GM19372 (cell line): ENCODE results near the gene SYNGR1.
"Not testable (repeated sequence)": the region's sequence is repeated elsewhere in the genome, so short reads cannot be mapped to it uniquely, and the experiment has no call there.

Source experiments
- ATAC-seq: cut with Tn5 transposase; IDR thresholded peaks from one replicate; pipeline ENCODE4 v1.9.1; 2021; ENCODE audit warnings: mild to moderate bottlenecking, low read depth, moderate library complexity; ENCODE audit not compliant: unreplicated experiment

SYNGR1 gene

DNA sequence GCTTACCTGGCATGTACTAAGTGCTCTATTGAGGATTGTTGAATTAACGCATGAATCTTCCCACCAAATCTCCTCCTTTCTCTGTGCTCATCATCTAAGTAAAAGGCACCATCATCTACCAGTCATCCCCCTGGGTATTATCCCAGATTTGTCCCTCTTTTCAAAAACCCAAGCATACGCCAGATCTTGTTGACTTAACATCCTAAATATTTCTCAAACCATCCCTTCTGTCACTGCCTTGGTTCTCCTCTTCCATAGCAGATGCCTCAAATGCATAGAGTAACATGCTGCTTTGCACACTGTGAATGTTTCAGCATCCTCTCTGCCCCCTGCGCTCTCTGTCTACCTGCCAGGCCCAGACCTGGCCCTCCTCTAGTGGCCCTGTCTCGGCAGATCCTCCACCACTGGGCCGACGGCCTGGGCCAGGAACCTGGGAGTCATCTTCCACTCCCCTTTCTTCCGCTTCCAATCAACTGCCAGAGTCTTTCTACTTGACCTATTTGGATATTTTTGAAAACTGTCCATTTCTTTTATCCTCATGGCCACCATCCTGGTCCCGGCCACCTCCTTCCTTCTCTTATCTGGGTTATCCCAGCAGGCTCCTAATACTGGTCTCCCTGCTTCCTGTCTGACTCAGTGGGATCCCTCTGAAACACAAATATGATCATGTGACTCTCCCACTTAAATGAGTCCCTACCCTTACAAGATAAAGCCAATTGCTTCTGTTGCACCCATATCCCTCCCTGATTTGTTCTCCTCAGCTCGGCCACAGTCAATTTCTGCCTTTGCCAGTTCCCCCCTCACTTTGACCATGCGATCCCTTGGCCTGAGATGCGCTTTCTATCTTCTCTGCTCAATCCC, 46.4 kb downstream of the SYNGR1 start:
- ATAC-seq, result no peak

DNA sequence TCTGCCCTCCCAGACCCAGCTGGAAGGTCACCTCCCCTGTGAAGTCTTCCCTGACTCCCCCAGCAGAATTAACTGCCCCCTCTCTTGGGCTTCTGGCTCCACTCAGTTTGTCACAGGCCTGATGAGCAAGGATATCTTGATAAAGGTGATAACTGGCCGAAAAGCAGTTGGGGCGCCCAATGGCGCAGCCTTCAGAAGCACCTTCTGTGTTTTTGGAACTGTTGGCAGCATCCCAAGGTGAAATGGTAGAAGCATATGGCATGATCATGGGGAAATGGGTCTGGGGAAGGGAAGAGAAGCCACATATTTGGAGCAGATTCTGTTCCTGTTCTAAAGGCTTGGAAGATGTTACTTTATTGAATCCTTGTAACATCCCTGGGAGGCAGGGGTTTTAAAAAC, 47.0 kb downstream of the SYNGR1 start:
- ATAC-seq, result no peak

- no peak for ATAC-seq
These were observed 51.5 kb downstream of the SYNGR1 start for GRCh38 chr22:39401301-39401631.

GRCh38 chr22:39405346-39406085, 55.7 kb downstream of the SYNGR1 start:
- no peak for ATAC-seq

DNA sequence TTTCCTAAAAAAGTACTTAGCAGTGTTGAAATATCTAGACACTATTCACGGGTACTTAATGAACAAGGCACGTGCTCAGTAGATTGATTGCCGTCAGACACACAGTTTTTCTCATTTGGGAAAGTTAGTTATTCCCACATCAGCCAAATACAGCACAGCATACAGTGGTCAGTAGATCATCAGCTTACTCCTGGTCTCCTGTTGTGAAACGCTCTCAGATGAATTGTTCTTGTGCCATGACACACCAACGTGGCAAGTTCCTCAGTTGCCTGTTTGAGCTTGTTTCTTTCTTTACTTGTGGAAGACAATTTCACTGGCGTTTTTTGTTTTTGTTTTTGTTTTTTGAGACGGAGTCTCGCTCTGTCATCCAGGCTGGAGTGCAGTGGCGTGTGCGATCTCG, 58.4 kb downstream of the SYNGR1 start:
- ATAC-seq, result no peak

DNA sequence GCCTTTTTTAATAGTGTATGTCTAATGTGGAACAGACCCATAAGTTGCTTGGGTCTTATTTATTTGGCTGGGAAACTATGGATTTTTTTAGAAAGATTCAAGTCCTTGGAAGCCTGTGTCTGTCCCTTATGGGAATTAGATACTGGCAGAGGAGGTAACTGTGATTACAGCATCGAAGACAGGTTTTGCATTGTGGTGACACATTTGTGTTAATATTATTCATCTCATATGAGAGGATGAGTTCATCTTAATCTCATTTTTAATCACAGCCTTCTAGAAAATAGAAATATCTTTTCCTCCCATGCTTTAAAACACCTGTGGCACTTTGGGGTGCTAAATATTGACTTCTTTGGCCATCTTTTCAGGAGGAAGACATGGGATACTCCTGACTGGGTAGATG, 59.0 kb downstream of the SYNGR1 start:
- ATAC-seq, result no peak

- ATAC-seq, result no peak
These were observed 59.8 kb downstream of the SYNGR1 start for GRCh38 chr22:39409516-39410029.

GRCh38 chr22:39410264-39410663, 60.5 kb downstream of the SYNGR1 start:
- no peak for ATAC-seq

GRCh38 chr22:39411828-39412365, 62.1 kb downstream of the SYNGR1 start:
- not testable (repeated sequence) for ATAC-seq

- ATAC-seq, result not testable (repeated sequence)
These were observed 63.4 kb downstream of the SYNGR1 start for GRCh38 chr22:39413204-39413603.

DNA sequence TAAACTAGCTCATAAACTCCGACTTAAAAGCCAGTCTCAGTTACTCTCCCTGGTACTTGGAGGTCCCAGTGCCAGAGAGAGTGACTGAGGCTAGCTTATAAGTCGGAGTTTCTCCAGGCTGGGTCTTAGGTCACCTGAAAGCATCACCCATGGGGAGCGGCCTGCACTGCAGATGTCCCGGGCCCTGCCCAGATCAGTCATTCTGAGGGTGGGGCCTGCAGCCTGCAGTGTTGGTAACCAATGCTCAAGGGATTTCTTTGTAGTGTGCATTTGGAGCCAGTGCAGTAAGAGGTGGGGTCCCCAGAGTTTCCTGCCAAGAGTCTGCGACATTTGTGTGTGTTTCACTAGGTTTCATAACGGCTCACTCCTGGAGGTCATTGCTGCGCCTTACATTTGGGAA, 64.6 kb downstream of the SYNGR1 start:
- no peak for ATAC-seq

DNA sequence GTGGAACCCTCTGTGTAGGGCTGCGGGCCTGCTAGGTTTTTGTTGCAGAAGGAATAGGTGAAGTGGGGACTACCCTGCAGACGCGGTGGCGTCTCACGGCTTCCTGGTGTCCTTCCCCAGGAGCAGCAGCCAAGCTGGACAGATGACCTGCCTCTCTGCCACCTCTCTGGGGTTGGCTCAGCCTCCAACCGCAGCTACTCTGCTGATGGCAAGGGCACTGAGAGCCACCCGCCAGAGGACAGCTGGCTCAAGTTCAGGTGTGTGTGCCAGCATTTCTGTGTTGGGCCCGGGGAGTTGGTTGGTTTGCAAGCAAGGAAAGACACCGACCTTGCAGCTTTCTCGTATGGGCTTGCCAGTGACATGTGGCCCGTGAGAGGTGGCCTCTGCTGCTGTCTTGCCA, 65.1 kb downstream of the SYNGR1 start:
- no peak for ATAC-seq

- ATAC-seq, result no peak
These were observed 65.7 kb downstream of the SYNGR1 start for GRCh38 chr22:39415506-39415905.

GRCh38 chr22:39416319-39416718, 66.5 kb downstream of the SYNGR1 start:
- ATAC-seq, result no peak

GRCh38 chr22:39417641-39418040, 67.8 kb downstream of the SYNGR1 start:
- no peak for ATAC-seq

DNA sequence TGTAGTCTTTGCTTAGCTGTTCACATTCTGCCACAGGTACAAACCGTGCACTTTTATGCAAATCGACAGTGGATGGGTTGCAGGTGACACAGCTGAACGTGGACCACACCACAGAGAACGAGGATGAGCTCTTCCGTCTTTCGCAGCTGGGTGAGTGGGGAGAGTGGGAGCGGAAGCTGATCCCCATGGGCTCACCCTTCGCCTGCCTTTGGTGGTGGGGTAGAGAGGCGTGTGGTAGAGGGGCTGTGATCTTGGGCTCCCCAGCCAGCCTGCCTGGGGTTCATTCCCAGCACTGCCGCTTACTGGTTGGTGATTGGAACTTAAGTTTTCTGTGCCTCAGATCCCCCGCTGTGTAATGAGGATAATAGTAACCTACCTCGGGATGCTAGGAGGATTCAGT, 68.9 kb downstream of the SYNGR1 start:
- ATAC-seq, result no peak

- ATAC-seq, result no peak
These were observed 69.3 kb downstream of the SYNGR1 start for GRCh38 chr22:39419096-39419495.

GRCh38 chr22:39419911-39420310, 70.1 kb downstream of the SYNGR1 start:
- no peak for ATAC-seq

DNA sequence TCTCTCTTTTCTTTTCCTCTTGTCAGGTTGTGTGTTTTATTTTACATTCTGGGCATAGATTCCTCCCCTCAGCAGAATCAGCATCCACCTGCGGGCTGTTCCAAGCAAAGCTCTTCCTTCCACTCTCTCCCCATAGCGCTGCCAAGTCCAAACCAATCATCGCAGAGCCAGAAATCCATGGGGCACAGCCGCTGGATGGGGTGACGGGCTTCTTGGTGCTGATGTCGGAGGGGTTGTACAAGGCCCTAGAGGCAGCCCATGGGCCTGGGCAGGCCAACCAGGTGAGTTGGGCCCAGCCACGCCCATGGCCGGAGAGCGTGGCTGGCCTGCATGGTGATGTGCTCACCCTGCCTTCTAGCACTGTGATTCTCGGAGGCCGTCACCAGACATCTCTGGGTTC, 71.9 kb downstream of the SYNGR1 start:
- no peak for ATAC-seq

DNA sequence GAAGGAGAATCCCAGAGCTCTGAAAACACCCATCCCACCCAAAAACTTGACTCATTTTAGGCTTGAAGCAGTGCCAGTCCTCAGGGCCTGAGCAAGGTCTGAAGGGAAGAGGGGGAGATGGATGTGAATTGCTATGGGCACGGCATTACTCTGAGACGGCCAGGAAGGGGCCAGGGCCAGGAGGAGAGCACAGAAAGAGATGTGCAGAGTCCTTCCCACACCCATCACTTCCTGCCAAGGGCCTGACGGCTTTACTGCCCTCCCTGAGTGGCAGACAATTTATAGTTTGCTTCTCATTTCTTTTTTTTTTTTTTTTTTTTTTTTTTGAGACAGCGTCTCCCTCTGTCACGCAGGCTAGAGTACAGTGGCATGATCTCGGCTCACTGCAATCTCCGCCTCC, 72.3 kb downstream of the SYNGR1 start:
- ATAC-seq, result no peak

DNA sequence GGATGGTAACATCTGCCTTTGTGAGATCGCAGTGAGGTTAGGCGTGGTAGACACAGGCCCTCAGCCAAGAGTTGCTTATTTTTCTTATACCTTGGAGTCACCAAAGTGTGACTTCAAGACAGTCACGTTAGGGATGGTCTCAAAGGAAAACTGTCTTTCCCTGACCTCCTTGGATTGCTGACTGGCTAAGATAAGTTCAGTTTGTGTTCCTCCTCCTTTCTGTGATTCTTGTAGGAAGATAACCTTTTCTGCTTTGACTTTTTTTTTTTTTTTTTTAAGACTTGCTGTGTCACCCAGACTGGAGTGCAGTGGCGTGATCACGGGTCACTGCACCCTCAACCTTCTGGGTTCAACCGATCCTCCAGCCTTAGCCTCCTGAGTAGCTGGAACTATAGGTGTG, 72.9 kb downstream of the SYNGR1 start:
- ATAC-seq, result no peak

DNA sequence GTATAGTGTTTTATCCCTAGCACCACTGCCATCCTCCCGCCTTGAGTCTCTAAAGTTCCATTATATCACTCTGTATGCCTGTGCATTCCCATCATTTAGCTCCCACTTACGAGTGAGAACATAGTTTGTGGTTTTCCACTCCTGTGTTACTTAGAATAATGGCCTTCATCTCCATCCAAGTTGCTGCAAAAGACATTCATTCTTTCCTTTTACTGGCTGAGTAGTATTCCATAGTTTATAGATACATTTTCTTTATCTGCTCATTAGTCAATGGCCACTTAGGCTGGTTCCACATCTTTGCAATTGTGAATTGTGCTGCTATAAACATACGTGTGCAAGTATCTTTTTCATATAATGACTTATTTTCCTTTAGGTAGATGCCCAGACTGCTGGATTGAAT, 74.2 kb downstream of the SYNGR1 start:
- ATAC-seq, result no peak
